Left renal cortex interstitium (tissue), 4 donors: Measurements from ENCODE around the gene DRC1. TPM values are rescaled to one million over a fixed set of nuclear protein-coding genes. Genes with fewer than 3 reads are reported as not detected.
"Not testable (repeated sequence)": the region's sequence is repeated elsewhere in the genome, so short reads cannot be mapped to it uniquely, and the experiment has no call there.

Source experiments
- DNase-seq, 4 donors: peaks; one replicate each; pipeline ENCODE4 v3.0.0-alpha.2; 2013; ENCODE audit warnings: low read depth in 4 of 4, low spot score in 2 of 4, missing footprints in 1 of 4
- polyA plus RNA-seq, 4 donors: library from polyadenylated mRNA; unstranded; fragments of 120-200 nt; gene quantifications; one replicate each; pipeline ENCODE4 v1.2.1, GENCODE V29; 2013; ENCODE audit not compliant: insufficient read length in 4 of 4

The DRC1 gene
- polyA plus RNA-seq, 4 donors = 2.4 to 3.8 (median 3.0) TPM

- no peak for DNase-seq
These were observed 60.4 kb downstream of the DRC1 start for GRCh38 chr2:26462100-26462499.

- DNase-seq = no peak
These were observed 61.0 kb downstream of the DRC1 start for GRCh38 chr2:26462511-26463243.

DNA sequence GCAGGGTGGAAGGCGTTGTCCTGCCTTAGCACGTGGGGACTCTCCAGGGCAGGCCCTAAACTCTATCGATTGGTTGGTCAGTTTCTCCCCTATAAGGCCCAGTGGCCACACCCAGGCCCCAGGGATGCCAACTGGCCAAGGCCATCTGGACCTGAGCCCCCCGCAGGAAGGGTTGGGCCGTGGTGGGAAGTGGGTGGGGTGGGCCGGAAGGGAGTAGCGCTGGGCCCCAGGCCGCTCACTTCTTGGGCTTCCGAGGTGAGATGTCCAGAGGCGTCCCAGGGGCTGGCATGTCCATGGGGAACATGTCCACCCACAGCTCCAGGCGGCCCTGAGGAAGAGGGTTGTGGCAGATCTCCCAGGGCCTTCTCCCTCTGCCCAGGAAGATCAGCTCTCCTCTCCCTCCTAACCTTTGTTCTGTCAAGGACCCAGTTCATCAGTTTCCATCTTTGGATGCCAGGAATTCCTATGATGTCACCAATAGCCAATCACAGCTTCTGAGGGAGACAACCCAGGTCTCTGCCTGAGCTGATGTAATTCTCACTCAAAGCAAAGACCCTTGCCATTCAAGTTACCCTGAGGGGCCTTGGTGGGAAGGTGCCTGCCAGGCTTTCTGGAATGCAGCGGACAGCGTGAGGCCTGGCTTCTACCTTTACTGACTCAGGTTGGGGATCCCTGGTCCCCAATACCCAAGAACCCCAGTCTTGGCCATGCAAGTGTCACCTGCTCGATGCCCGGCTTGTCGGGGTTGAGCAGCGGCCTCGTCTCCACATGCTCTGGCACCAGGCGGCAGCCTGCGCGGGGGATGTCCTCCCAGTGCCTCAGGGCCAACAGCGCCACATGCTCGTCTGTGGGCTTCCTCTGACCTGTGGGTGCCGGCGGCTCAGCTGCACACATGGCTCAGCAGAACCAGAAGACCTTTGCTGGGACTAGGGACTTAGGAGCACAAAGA lies 61.8 kb downstream of the DRC1 start:
- no peak for DNase-seq

GRCh38 chr2:26464390-26465265 lies 62.9 kb downstream of the DRC1 start:
- no peak for DNase-seq

DNA sequence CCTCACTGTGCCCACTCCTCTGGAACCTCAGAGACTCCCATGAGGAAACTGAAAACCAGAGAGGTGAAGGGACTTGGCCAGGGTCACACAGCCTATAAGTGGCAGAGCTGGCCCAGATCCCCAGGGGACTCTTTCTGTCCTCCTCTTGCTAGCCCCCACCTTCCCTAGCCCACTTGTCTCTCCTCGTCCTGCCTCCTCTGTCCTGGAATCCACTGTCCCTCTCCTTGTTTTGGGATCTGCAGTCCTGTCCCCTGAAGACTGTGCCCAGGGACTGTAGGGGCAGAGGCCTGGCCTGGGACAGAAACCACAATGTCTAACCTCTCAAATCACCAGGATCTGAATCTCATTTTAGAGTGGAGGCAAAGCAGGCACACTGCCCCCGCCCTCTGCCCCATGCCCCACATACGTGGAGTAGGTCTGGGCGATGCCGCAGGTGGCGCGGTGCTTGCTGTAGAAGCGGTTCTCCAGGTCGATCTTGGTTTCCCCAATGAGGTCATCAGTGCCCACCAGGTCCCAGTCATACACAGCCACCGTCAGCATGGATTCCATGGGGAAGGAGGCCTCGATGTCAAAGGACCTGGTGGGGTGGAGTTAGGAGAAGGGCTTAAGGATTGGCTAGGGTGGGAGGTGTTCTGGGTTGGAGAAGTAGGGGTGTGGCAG lies 63.7 kb downstream of the DRC1 start:
- DNase-seq = no peak

GRCh38 chr2:26465981-26466471 lies 64.3 kb downstream of the DRC1 start:
- no peak for DNase-seq

GRCh38 chr2:26466662-26467310 lies 65.1 kb downstream of the DRC1 start:
- no peak for DNase-seq

DNA sequence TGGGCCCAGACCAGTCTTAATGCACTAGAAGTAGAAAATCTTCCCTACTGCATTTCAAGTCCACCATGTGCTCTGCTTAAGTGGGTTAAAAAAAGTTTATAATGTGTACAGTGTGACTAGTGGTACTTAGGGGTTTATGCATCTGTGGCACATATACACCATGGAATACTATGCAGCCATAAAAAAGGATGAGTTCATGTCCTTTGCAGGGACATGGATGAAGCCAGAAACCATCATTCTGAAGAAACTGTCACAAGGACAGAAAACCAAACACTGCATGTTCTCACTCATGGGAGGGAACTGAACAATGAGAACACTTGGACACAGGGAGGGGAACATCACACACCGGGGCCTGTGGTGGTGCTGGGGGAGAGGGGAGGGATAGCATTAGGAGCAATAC lies 66.8 kb downstream of the DRC1 start:
- not testable (repeated sequence) for DNase-seq

GRCh38 chr2:26469092-26469710 lies 67.5 kb downstream of the DRC1 start:
- DNase-seq = peak in 2 of 4 donors; percentile 11 to 20

GRCh38 chr2:26469955-26470354 lies 68.2 kb downstream of the DRC1 start:
- no peak for DNase-seq

DNA sequence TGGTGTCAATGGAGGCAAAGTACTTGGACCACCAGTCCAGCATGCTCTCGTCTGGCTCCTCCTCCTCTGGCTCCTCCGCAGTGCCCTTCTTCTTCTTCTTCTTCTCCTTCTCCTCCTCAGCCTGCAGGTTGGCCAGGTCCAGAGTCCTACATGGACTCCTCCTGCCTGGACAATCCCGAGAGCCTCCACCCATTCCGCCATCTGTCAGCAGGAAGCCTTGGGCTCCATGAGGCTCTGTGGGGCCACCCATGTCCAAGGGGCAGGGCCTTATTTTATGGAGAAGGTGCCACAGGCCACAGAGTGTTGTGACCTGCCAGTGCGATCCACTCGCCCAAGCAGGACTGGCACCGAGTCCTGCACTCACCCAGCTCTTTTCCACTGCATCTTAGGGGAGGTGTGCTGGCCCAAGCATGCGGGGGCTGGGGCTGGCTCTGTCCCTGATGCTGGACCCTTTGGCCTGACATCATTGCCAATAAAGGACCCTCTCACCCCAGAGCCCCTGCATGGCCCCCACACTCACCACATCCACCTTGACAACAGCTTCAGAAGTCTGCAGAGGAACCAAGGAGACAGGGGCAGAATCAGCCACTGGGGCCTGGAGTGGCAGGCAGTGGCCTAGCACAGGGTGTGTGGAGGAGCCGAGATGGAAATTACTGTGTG lies 69.0 kb downstream of the DRC1 start:
- DNase-seq = no peak

GRCh38 chr2:26471289-26471688 lies 69.6 kb downstream of the DRC1 start:
- no peak for DNase-seq

DNA sequence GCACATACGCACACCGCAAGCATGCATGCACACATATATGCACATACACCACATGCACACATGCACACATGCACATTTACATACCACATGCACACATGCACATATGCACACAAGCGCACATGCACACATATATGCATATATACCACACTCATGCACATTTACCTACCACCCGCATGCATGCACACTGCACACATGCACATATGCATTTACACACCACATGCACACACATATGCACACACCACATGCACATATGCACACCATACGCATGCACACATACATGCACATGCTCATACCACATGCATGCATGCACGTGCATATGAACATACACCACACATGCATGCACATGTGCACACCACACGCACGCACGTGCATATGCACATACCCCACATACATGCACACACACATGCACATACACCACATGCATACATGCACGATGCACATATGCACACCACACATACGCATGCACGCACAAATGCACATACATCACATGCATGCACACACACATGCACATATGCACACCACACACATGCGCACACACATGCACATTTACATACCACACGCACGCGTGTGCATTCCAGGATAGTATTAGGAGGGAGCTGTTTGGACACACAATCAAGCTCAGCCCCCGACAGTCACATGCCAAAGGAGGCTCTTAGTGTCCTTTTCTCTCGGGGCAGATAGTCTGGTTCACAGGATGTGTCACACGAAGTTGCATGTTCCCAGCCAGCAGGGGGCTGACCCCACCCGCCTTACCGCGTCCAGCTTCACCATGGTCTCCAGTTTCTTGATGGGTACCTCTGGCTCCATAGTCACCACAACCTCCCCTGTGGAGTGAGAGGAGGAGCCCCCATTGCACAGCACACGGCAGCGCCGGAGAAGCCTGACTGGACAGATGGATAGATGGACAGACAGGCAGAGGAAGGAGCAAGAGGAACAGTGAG lies 70.3 kb downstream of the DRC1 start:
- DNase-seq = no peak

DNA sequence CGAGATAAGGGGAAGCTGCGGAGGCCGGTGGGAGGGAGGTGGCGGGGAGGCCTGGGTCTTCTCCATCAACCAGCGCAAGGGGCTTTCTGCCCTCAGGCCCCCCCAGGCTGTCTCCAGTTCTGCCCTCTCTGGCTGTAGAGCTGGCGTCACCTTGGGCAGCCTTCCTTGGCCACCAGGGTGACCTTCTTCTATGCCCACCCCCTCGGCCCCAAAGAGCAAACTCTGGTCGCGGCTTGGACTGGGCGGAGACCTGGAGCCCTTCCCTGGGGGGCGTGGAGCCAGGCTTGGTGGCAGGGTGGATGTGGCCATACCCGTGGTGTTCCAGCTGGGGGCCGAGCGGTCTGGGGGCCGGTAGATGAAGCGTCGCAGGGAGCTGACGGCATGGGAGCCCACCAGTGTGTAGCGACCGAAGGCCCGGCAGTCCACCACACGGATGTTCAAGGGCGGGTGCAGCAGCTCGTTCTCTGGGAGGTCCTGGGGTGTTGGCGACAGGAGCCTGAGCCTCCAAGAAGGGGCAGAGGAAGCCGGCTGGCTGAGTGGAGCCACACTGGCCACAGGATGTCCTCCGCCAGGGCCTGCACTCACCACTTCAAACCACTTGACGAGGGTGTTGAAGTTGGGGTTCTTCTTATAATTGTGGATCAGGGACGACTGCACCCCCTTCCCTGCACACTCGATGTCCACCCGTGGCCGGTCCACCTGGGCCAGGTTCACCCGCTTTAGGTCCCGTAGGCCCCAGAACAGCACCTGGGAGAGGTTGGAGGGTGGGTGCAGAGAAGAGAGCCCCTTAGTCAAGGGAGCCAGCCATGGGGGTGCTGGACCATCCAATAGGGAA lies 71.3 kb downstream of the DRC1 start:
- DNase-seq = no peak

- DNase-seq = no peak
These were observed 72.1 kb downstream of the DRC1 start for GRCh38 chr2:26473796-26474195.

GRCh38 chr2:26474261-26474785 lies 72.6 kb downstream of the DRC1 start:
- DNase-seq = no peak
